ENCODE results near the gene TMSB10.

DNA sequence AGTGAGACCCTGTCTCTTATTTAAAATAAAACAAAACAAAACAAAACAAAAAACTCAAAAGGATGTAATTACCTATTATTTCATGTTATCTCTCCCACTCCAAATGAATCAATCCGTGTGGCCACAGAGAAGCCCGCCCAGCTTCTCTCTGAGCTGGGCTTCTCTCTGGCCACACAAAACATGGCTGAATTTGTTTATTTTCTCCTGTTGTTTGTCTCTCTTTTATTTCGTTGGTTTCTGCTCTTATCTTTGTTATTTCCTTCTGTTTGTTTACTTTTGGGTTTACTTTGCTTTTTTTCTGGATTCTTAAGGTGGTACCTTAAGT, 23.1 kb upstream of the TMSB10 start:
- TF ChIP-seq, protein P1, sequence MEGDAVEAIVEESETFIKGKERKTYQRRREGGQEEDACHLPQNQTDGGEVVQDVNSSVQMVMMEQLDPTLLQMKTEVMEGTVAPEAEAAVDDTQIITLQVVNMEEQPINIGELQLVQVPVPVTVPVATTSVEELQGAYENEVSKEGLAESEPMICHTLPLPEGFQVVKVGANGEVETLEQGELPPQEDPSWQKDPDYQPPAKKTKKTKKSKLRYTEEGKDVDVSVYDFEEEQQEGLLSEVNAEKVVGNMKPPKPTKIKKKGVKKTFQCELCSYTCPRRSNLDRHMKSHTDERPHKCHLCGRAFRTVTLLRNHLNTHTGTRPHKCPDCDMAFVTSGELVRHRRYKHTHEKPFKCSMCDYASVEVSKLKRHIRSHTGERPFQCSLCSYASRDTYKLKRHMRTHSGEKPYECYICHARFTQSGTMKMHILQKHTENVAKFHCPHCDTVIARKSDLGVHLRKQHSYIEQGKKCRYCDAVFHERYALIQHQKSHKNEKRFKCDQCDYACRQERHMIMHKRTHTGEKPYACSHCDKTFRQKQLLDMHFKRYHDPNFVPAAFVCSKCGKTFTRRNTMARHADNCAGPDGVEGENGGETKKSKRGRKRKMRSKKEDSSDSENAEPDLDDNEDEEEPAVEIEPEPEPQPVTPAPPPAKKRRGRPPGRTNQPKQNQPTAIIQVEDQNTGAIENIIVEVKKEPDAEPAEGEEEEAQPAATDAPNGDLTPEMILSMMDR (IDR thresholded peaks at IDR 0.05), result no peak
- TF ChIP-seq POLR2A (IDR thresholded peaks at IDR 0.05), result no peak

Data from uterus (tissue), 2 donors.